ENCODE results near the gene LHPP. TPM values are rescaled to one million over a fixed set of nuclear protein-coding genes. Genes with fewer than 3 reads are reported as not detected.
"Not testable (repeated sequence)": the region's sequence is repeated elsewhere in the genome, so short reads cannot be mapped to it uniquely, and the experiment has no call there.

LHPP gene
- total RNA-seq, 1 experiment from 2014 or later: 17.3 TPM

DNA sequence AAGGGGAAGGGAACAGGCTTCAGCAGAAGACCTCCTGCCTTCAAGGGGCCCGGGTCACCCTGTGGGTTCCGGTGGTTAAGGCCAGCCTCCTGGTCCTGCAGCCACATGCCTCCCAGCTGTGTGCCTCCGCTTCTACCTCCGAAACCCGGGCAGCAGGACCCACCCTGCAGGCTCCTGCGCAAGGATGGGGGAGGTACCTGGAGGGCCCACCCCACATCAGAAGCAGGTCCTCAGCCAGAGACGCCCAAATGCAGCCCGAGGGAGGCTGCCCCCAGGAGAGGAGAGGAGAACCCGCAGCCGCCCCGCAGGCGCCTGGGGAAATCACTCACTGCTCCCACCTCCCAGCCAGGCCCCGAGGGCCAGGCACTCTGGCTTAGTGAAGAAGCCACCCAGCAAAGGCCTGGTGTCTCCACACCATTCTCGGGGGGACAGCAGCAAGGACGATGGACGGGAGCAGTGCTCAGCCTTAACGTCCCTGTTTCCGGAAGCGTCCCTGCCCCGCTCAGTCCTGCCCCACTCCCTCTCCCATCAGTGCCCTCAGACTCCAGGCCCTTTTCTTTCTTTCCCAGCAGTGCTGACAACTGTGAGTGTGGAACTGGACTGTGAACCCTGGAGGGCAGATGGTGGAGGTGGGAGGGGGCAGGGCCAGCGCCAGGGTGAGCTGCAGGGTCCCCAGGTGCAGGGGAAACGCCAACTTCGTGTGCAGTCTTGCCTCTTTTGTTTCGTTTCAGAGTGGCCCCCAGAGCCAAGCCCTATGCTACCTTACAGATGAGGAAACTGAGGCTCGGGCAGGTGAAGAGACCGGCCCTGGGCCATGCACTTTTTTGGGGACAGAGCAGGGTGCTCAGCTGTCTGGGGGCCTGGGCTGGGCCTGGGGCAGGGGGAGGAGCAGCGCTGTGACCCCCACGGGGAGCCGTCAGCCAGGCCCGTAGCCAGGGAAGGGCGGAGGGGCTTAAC lies 144.5 kb downstream of the LHPP start:
- DNase-seq (ENCODE audit: low spot score): no peak
- in situ Hi-C loops (cut with HindIII; ENCODE audit: low sequenced_read_pairs): no loop called here

DNA sequence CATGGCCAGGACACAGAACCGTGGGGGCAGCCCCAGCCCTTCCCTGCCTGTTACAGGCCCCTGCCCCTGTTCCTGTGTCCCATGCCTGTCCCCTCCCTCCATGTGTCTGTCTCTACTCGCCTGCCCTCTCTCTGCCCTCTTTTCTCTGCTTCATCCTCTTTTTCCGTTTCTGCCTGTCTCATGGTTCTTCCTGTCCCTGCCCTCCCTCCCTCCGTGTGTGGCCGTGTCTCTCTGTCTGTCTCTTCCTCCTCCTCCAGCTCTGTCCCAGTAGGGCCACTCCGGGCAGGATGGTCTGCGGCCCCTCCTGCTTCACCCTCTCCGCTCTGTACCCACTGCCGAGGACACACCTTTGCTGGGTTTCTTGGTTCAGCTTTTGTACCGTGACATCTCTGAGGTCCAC lies 145.2 kb downstream of the LHPP start:
- in situ Hi-C loops (cut with HindIII; ENCODE audit: low sequenced_read_pairs): no loop called here
- DNase-seq (ENCODE audit: low spot score): no peak

DNA sequence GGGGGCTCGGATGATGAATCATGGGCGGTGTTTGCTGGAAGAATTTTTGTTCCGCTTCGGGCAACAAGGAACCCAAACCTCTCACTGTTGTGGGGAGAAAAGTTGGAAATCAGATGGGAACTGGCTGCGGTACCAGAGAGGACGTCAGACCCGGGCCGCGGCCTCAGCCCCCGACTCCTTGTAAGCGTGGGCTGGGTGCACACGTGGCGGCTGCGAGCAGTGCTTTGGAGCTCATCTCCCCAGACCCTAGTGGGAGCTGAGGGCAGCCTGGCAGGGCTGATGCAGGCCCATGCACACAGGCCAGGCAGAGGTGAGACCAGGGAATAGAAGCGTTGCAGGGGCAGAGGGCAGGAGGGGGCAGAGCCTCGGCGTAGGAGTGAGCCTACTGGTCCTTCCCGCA lies 146.1 kb downstream of the LHPP start:
- in situ Hi-C loops (cut with HindIII; ENCODE audit: low sequenced_read_pairs): no loop called here
- DNase-seq (ENCODE audit: low spot score): no peak

DNA sequence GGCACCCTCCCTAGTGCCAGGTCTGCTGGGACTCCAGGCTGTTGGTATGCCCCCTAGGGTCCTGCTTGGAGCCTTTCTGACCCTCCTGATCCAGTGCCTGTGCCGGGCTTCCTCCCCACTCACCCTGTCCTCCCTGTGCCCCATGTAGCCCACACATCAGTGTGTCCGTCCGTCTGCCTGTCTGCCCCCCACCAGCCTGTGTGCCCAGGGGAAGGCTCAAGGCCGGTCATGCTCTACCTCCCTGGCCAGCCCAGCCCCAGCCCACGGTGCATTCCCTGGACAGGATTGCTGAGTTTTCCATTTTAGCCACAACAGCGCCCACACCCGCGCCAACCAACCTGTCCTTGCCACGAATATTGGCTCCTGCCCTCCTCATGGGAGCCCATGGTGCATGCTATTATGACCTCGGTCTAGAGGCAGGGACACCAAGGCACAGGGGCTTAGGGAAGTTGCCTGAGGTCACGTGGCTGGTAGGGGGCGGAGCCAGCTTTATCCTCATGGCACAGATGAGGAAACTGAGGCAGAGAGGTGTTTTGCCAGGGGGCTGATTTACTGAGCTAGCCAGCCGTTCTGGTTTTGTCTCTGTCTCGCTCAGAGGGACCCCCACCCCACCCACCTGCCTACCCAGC lies 146.6 kb downstream of the LHPP start:
- no peak for DNase-seq (ENCODE audit: low spot score)
- in situ Hi-C loops (cut with HindIII; ENCODE audit: low sequenced_read_pairs): no loop called here

DNA sequence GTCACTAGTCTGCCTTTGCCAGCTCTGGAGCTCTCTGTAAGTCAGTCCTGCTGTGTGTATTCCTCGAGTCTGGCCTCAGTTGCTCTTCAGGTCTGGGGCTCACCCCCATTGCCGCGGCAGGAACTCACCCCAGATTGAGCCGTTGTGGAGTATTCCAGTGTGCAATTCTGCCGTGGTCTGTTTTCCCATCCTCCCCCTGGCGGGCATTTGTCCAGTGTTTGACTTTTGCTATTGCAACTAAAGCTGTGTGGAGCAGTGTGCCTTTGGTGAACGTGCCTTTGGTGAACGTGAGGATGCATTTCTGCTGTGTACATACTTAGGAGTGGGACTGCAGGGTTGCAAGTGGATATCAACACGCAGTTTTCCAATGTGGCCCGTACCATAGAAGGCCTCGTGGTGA lies 148.1 kb downstream of the LHPP start:
- in situ Hi-C loops (cut with HindIII; ENCODE audit: low sequenced_read_pairs): no loop called here
- no peak for DNase-seq (ENCODE audit: low spot score)

DNA sequence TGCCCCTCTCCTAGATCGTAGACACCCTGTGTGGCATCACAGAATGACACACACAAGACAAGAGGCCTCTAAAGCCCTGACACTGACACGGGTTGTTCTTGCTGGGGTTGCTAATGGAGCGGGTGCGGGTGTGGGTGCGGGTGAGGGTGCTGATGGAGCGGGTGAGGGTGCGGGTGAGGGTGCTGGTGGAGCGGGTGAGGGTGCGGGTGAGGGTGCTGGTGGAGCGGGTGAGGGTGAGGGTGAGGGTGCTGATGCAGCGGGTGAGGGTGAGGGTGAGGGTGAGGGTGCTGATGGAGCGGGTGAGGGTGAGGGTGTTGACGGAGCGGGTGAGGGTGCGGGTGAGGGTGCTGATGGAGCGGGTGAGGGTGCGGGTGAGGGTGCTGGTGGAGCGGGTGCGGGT lies 148.6 kb downstream of the LHPP start:
- in situ Hi-C loops (cut with HindIII; ENCODE audit: low sequenced_read_pairs): not testable (repeated sequence)

DNA sequence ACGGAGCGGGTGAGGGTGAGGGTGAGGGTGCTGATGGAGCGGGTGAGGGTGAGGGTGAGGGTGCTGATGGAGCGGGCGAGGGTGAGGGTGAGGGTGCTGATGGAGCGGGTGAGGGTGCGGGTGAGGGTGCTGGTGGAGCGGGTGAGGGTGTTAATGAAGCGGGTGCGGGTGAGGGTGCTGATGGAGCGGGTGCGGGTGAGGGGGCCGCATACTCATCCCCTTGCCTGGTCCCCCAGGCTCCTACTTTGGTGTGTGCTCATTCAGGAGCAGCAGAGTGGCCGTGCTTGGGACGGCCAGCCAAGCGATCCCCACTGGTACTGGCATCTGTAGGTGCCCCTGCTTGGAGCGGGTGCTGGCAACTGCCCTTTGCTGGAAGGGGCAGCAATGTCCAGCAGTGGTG lies 149.2 kb downstream of the LHPP start:
- DNase-seq (ENCODE audit: low spot score): not testable (repeated sequence)

More for the DNA sequence above, 148.6 kb downstream of the LHPP start:
- not testable (repeated sequence) for DNase-seq (ENCODE audit: low spot score)

DNA sequence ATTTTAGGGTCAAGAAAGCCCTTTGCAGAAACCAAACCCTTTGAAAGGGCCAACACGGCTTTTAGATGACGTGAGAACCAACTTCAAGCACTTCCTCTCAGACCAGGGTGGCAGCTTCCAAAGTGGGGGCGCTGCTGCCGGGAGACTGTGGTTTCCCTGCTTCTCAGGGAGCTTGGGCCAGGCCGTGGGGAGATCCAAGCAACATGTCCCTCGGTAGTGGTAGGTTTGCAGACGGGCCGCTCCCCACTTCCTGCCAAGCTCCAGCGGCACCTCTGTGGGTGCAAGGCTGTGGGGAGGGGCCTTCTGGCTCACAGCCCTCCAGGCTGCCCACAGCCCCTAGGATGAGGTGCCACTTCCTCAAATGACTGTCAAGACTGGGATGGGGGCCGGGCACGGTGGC lies 150.1 kb downstream of the LHPP start:
- in situ Hi-C loops (cut with HindIII; ENCODE audit: low sequenced_read_pairs): no loop called here
- DNase-seq (ENCODE audit: low spot score): no peak

More for the DNA sequence above, 149.2 kb downstream of the LHPP start:
- in situ Hi-C loops (cut with HindIII; ENCODE audit: low sequenced_read_pairs): not testable (repeated sequence)

DNA sequence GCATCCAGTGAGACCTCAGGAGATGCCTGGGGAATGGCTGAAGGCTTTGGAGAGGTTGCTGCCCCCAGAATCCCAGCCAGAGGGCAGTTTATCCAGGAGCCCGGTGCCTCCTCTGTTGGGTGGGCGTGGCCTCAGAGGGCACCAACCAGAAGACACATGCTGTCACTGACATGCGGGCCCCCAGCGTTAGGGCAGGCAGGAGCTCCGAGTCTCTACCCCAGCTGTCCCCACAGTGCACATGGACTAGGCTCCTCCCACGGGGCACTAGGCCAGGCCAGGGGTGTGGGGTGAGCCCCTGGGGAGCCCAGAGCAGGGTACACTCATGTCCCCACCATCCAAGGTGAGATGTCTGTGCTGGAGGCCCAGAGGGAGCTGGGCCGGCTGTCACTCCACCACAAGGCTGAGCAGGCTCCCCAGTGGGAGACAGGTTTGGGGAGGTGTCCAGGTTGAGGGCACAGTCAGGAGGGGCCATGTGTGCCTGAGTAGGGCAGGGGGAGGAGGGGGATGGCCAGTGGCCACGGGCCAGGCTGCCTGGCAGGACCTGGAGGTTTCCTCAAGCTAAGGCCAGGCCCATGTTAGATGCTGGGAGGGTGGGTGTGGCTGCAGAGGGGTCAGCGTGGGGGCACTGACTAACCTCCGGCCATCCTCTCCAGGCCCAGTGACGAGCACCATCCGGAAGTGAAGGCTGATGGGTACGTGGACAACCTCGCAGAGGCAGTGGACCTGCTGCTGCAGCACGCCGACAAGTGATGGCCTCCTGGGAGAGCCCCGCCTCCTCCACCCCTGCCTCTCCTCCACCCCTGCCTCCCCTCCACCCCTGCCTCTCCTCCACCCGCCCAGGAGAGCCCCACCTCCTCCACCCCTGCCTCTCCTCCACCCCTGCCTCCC lies 151.2 kb downstream of the LHPP start:
- in situ Hi-C loops (cut with HindIII; ENCODE audit: low sequenced_read_pairs): no loop called here
- DNase-seq (ENCODE audit: low spot score): no peak

DNA sequence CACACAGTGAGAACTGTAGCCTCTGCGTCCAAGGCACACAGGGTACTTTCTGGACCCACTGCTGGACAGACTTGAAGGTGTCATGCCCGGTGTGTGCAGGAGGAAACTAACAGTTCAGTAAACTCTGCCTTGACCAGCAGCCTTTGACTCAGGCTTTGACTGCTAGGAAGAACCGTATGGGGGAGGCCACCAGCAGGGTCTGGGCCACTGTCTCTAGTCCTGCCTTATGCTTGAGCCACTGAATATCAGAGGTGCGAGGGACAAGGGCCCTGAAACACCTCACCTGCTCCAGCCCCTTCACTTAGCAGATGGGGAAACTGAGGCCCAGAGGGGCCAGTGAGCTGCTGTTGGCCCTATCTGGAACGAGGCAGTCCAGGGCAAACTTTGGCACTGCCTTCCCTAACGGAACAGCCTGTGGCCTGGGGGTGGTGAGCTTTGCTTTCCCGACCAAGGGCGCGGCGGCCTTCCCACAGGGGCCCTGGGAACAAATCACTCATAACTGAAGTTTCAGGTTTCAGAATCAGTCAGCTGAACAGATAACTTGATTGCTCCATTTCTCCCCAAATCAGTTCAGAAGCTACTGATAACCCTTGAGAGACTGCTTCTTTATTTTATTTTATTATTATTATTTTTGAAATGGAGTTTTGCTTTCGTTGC lies 152.5 kb downstream of the LHPP start:
- DNase-seq (ENCODE audit: low spot score): no peak
- in situ Hi-C loops (cut with HindIII; ENCODE audit: low sequenced_read_pairs): no loop called here

DNA sequence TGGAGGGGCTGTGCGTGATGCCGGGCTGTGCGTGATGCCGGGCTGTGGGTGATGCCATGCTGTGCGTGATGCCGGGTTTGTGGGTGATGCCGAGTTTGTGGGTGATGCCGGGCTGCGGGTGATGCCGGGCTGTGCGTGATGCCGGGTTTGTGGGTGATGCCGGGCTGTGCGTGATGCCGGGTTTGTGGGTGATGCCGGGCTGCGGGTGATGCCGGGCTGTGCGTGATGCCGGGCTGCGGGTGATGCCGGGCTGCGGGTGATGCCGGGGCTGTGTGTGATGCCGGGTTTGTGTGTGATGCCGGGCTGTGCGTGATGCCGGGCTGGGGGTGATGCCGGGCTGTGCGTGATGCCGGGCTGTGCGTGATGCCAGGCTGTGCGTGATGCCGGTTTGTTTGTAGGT lies 153.6 kb downstream of the LHPP start:
- in situ Hi-C loops (cut with HindIII; ENCODE audit: low sequenced_read_pairs): no loop called here

DNA sequence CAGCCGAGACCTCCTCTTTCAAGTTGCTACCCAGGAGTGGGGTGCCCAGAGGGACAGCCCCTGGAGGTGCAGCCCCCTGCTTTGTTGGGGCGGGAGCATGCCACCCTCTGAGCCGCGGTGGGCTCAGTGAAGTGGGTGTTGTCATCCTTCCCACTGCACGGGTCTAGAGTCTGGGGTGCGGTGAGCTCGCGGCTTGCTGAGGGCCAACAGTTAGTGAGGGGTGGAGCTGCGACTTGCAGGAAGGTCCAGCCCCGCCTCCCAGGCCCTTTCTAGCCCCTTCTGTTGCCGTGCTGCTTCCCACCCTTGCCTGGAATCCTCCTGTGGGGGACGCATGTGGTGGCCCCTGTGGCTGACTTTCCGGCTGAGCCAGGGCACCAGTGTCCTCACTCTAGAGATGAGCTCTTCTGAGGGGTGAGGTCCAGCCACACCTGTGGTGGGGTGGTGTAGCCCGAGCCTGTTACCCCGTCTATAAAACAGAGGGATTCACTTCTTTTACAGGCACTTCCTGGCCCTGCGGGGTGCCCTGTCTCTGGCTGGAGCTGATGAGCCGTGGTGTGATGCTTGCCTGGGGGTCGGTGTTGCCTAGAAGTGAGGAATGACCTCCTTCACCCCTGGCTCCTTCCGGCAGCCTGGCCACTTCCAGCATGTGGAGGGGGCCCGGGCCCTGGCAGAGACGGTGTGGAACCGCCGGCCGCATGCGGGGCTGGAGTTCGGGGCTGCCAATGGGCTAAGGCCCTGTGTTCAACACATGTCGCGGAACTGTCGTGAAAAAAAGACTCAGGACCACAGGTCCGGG lies 154.6 kb downstream of the LHPP start:
- DNase-seq (ENCODE audit: low spot score): no peak
- in situ Hi-C loops (cut with HindIII; ENCODE audit: low sequenced_read_pairs): no loop called here

More for the DNA sequence above, 153.6 kb downstream of the LHPP start:
- DNase-seq (ENCODE audit: low spot score): no peak

DNA sequence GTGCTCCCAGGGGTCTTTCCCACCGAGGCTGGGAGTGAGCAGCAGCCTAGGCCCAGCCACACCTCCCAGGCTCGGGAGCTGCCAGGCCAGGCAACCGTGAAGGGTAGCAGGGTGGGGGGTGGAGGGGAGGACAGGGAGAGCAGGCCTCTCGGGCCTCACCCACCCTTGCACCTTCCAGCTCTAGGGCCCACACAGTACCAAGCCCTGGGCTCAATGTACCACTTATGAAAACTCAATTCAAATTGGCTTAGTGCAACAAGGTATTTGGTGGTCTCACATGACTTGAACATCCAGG lies 155.2 kb downstream of the LHPP start:
- in situ Hi-C loops (cut with HindIII; ENCODE audit: low sequenced_read_pairs): no loop called here
- no peak for DNase-seq (ENCODE audit: low spot score)

DNA sequence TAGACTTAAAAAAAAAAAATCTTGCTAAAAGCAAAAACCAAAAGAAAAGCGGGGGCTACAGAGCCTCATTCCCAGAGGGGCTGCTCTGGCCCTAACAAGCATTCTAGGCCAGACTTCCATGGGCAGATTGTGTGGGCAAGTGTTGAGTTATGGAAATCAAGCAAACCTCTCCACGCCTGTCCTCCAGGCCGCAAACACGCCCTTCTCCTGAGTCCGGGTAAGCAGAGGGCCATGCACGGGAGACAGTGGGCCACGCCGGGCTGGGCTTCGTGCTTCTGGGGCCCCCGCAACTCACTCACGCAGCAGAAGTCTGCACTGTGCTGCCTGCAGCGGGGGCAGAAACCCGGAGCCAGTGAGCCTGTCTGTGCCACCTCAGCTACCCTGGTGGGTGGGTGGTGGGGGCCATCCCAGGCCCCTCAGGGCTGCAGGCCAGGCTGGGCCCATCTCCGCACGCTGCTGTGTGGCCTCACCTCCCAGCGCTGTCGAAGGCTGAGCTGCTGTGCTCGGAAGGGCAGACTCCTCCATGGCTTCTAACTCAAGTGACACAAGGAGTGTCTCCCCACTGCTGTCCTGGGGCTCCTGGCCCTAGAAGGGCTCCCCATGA lies 156.9 kb downstream of the LHPP start:
- in situ Hi-C loops (cut with HindIII; ENCODE audit: low sequenced_read_pairs): no loop called here
- no peak for DNase-seq (ENCODE audit: low spot score)

DNA sequence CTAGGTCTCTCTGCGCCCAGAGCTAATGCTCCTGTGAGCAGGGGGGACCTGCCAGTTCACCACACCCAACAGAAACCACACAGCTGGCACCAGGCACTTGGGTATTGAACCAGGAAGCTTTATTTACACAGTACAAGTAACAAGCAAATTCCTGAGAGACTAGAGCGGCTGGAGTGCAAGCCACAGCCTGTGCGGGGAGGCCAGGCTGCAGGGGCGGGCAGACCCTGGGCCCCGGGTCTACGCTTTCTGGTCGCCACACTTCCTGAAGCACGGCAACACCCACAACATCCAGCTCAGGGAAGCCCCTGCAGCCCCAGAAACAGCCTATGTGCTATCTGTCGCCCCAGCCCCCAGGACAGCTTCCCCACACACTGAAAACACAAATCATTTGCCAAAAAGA lies 157.6 kb downstream of the LHPP start:
- in situ Hi-C loops (cut with HindIII; ENCODE audit: low sequenced_read_pairs): no loop called here
- DNase-seq (ENCODE audit: low spot score): no peak

DNA sequence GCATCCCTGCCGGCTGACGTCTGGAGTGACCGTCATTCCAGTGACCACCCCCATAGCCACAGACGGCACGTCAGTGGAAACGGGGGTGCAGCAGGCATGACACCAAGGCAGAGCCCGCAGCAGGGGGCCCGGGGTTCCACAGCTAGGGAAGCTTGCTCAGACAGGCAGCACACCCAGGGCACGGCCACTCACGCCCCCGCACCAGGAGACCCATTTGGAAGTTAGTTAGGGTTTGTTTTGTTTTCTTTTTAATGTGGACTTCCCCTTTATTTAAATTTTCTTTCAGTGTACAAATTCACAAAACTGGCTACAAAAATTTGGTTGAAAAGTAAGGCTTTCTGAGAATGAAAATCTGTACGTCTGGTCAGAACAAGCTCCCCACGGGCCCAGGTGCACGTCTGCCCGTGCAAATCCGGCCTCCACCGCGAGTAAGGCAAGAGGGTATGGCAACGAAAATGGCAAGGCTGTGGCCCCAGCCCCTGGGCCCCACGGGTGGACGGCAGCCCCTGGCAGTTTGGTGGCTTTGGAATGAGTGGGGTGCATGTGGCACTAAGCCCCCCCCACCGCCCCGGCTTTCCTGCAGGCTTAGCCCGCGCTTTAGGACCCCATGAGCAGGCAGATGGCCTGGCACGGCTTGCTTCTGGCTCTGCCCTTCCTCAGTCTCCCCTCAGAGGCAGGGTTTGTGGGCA lies 158.3 kb downstream of the LHPP start:
- in situ Hi-C loops (cut with HindIII; ENCODE audit: low sequenced_read_pairs): no loop called here
- no peak for DNase-seq (ENCODE audit: low spot score)

DNA sequence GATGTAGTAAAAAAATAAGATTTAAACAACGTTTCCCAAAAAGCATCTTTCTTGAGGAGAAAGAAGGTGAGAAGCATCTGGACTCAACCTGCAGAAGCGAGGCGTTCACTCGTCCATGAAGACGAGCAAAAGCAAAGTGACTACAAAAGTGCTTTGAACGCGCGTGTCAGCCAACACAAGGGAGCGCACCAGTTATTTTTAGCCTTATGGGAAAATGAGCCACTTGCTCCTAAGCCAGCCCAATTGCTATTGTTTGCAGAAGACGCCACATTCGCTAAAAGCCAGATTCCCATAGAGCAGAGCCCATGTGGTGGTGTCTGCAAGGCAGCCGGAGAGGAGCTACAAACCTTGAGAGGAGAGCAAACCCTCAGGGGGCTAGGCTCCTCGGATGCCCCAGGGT lies 160.0 kb downstream of the LHPP start:
- DNase-seq (ENCODE audit: low spot score): peak; percentile 83
- in situ Hi-C loops (cut with HindIII; ENCODE audit: low sequenced_read_pairs): no loop called here

DNA sequence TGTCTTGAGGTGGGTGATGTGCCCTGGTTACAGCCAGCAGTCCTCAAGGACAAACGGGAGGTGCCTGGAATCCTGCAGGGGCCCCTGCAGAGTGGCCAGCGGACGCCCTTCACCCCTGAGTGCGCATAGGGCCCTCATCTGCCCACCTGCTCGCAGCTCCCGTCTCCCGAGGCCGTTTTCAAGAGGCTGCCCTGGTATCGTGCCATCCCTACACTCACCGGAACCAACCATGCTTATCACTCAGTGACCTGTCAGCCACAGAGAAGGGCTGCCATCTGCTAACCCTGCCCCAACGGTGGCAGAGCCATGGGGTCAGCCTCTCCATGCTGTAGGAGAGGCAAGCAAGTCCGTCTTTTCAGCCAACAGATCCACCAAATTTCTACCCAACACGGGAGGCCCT lies 160.5 kb downstream of the LHPP start:
- in situ Hi-C loops (cut with HindIII; ENCODE audit: low sequenced_read_pairs): no loop called here
- DNase-seq (ENCODE audit: low spot score): peak; percentile 57

Measured in G401 (cell line).